Measurements from ENCODE around the gene BBOX1. TPM values are rescaled to one million over a fixed set of nuclear protein-coding genes. Genes with fewer than 3 reads are reported as not detected.
"Not testable (repeated sequence)": the region's sequence is repeated elsewhere in the genome, so short reads cannot be mapped to it uniquely, and the experiment has no call there.

The BBOX1 gene
- total RNA-seq, 1 experiment from 2014 or later = not detected

DNA sequence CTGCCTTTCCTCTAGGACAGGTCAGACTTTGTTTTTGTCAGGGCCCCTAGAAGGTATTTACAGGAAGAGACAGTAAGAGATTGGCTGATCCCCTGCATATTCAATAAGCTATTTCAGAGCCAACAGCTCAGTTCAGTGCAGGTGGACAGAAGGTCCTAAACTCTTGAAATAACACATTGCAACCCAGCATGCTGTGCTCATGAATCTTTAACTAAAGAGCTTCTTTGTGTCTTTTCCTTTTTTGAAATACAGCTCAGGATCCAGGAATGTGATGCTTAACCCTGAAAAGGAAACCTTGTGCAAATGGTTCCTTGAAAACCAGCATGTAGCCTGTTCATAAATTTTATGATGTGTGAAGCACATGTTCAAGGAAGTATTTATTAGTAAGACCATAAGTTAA, 43.9 kb downstream of the BBOX1 start:
- no peak for DNase-seq
- Histone ChIP-seq H3K4me1 (ENCODE audit: low read length) (no peaks in the 10 kb centered on the region), H3K36me3 (ENCODE audit: insufficient read depth, low read length) (no peaks in the 10 kb centered on the region), H3K9me2 (replicated peaks; ENCODE audit: insufficient read depth, low read length) (no peaks in the 10 kb centered on the region), H3K27ac (ENCODE audit: low read length) (no peak overlapping the region), H3K9ac (ENCODE audit: low read length) (no peak overlapping the region), H2AFZ (ENCODE audit: low read length) (no peak overlapping the region), H3K4me3 (ENCODE audit: low read length) (no peak overlapping the region), H3K27me3 (ENCODE audit: low read length) (no peaks in the 10 kb centered on the region), H3K79me2 (ENCODE audit: low read length) (no peaks in the 10 kb centered on the region), H4K20me1 (ENCODE audit: insufficient read depth, low read depth, low read length) (no peaks in the 10 kb centered on the region), H3K4me2 (ENCODE audit: low read depth, low read length, poor library complexity, severe bottlenecking) (no peak overlapping the region), H3K9me3 (ENCODE audit: low read length) (no peaks in the 10 kb centered on the region)

DNA sequence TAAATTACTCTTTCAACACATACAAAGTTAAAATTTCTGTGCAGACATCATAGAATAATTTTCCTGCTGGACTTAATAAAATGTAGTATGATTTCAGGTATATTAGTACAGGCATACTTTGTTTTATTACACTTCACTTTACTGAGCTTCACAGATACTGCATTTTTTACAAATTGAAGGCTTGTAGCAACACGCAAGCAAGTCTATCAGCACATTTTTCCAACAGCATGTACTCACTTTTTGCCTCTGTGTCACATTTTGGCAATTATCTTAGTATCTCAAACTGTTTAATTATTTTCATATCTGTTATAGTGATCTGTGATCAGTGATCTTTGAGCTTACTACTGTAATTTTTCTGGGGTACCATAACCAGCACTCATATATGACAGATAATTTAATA, 44.5 kb downstream of the BBOX1 start:
- Histone ChIP-seq H3K9me2 (replicated peaks; ENCODE audit: insufficient read depth, low read length) (no peaks in the 10 kb centered on the region), H4K20me1 (ENCODE audit: insufficient read depth, low read depth, low read length) (no peaks in the 10 kb centered on the region), H3K27me3 (ENCODE audit: low read length) (no peaks in the 10 kb centered on the region), H3K4me3 (ENCODE audit: low read length) (no peak overlapping the region), H3K79me2 (ENCODE audit: low read length) (no peaks in the 10 kb centered on the region), H2AFZ (ENCODE audit: low read length) (no peak overlapping the region), H3K4me2 (ENCODE audit: low read depth, low read length, poor library complexity, severe bottlenecking) (no peak overlapping the region), H3K9ac (ENCODE audit: low read length) (no peak overlapping the region), H3K4me1 (ENCODE audit: low read length) (no peaks in the 10 kb centered on the region), H3K9me3 (ENCODE audit: low read length) (no peaks in the 10 kb centered on the region), H3K27ac (ENCODE audit: low read length) (no peak overlapping the region), H3K36me3 (ENCODE audit: insufficient read depth, low read length) (no peaks in the 10 kb centered on the region)
- DNase-seq = no peak

DNA sequence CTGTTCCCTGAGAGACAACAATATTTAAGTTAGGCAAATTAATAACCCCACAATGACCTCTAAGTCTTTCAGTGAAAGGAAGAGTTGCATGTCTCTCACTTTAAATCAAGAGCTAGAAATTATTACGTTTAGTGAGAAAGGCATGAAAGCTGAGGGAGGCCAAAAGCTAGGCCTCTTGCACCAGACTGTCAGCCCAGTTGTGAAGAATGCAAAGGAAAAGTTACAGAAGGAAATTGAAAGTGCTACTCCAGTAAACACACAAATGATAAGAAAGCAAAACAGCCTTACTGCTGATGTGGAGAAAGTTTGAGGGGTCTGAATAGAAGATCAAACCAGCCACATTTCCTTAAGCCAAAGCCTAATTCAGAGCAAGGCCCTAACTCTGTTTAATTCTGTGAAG, 45.0 kb downstream of the BBOX1 start:
- no peak overlapping the region for H3K4me3 ChIP-seq (ENCODE audit: low read length)
- no peaks in the 10 kb centered on the region for H3K79me2 ChIP-seq (ENCODE audit: low read length)
- no peak overlapping the region for H3K4me2 ChIP-seq (ENCODE audit: low read depth, low read length, poor library complexity, severe bottlenecking)
- no peak overlapping the region for H3K9ac ChIP-seq (ENCODE audit: low read length)
- no peak overlapping the region for H2AFZ ChIP-seq (ENCODE audit: low read length)
- no peaks in the 10 kb centered on the region for H4K20me1 ChIP-seq (ENCODE audit: insufficient read depth, low read depth, low read length)
- no peaks in the 10 kb centered on the region for H3K27me3 ChIP-seq (ENCODE audit: low read length)
- no peaks in the 10 kb centered on the region for H3K4me1 ChIP-seq (ENCODE audit: low read length)
- no peaks in the 10 kb centered on the region for H3K9me3 ChIP-seq (ENCODE audit: low read length)
- no peak for DNase-seq
- no peak overlapping the region for H3K27ac ChIP-seq (ENCODE audit: low read length)
- no peaks in the 10 kb centered on the region for H3K9me2 ChIP-seq (replicated peaks; ENCODE audit: insufficient read depth, low read length)
- H3K36me3 ChIP-seq (ENCODE audit: insufficient read depth, low read length) = no peaks in the 10 kb centered on the region

DNA sequence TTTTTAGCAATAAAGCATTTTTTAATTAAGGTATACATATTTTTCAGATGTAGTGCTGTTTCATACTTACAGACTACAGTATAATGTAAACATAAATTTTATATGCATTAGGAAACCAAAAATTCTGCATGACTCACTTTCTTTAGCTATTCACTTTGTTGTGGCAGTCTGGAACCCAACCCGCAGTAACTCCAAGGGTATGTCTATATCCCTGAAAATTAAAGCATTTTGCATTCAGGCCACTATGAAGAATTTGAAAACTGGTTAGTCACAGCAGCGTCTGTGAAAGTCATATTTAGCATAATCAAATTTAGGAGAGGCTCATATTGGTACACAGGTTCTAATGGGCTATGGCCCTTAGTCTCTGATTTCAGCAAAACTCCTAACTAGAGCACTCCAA, 46.8 kb downstream of the BBOX1 start:
- H3K27me3 ChIP-seq (ENCODE audit: low read length) = no peaks in the 10 kb centered on the region
- H3K9me3 ChIP-seq (ENCODE audit: low read length) = no peaks in the 10 kb centered on the region
- H2AFZ ChIP-seq (ENCODE audit: low read length) = no peak overlapping the region
- H3K79me2 ChIP-seq (ENCODE audit: low read length) = no peaks in the 10 kb centered on the region
- H3K4me1 ChIP-seq (ENCODE audit: low read length) = no peaks in the 10 kb centered on the region
- no peaks in the 10 kb centered on the region for H4K20me1 ChIP-seq (ENCODE audit: insufficient read depth, low read depth, low read length)
- H3K9me2 ChIP-seq (replicated peaks; ENCODE audit: insufficient read depth, low read length) = no peaks in the 10 kb centered on the region
- no peak overlapping the region for H3K4me2 ChIP-seq (ENCODE audit: low read depth, low read length, poor library complexity, severe bottlenecking)
- no peak overlapping the region for H3K9ac ChIP-seq (ENCODE audit: low read length)
- no peak for DNase-seq
- H3K4me3 ChIP-seq (ENCODE audit: low read length) = no peak overlapping the region
- no peak overlapping the region for H3K27ac ChIP-seq (ENCODE audit: low read length)
- no peaks in the 10 kb centered on the region for H3K36me3 ChIP-seq (ENCODE audit: insufficient read depth, low read length)

DNA sequence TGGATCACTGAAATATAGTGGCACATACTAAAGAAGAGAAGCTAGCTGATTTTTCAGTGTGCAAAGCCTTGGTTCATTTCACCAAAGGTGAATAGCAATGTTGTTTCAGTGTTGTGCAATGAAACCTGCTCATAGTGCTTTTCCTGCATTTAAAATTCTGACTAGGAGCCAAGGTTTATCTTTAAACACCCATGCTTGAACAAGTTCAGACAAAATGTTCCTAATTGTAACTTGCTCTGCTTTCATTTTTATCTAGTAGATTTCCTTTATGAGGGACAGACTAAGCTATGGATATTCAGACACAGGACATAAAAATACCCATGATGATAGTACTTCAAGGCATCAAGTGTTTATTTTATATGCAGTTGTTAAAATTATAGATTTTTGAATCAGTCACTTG, 47.7 kb downstream of the BBOX1 start:
- H4K20me1 ChIP-seq (ENCODE audit: insufficient read depth, low read depth, low read length) = no peaks in the 10 kb centered on the region
- no peaks in the 10 kb centered on the region for H3K79me2 ChIP-seq (ENCODE audit: low read length)
- H3K4me3 ChIP-seq (ENCODE audit: low read length) = no peak overlapping the region
- no peak overlapping the region for H3K9ac ChIP-seq (ENCODE audit: low read length)
- H3K4me2 ChIP-seq (ENCODE audit: low read depth, low read length, poor library complexity, severe bottlenecking) = no peak overlapping the region
- no peak overlapping the region for H3K27ac ChIP-seq (ENCODE audit: low read length)
- H3K27me3 ChIP-seq (ENCODE audit: low read length) = no peaks in the 10 kb centered on the region
- DNase-seq = no peak
- no peaks in the 10 kb centered on the region for H3K9me2 ChIP-seq (replicated peaks; ENCODE audit: insufficient read depth, low read length)
- H3K4me1 ChIP-seq (ENCODE audit: low read length) = no peaks in the 10 kb centered on the region
- H2AFZ ChIP-seq (ENCODE audit: low read length) = no peak overlapping the region
- H3K9me3 ChIP-seq (ENCODE audit: low read length) = no peaks in the 10 kb centered on the region
- H3K36me3 ChIP-seq (ENCODE audit: insufficient read depth, low read length) = no peaks in the 10 kb centered on the region

DNA sequence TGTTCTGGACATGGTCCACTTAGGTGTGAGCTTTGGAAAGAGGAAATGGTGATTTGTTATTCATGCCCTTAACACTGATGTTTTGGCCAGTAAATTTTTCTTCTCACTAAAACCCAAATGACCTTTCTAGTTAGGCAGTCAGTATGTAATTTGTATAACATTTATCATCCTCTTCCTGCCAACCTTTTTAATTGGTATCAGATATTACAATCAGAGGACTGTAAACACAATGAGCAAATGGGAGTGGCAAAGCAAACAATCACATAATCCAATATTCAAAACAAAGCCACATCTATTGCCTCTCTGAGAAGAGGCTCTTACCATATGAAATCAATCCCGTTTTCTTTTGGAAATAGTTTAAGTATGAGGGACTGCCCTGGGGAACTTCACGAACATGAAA, 49.1 kb downstream of the BBOX1 start:
- Histone ChIP-seq H2AFZ (ENCODE audit: low read length) (no peak overlapping the region), H3K4me3 (ENCODE audit: low read length) (no peak overlapping the region), H3K9ac (ENCODE audit: low read length) (no peak overlapping the region), H3K36me3 (ENCODE audit: insufficient read depth, low read length) (no peaks in the 10 kb centered on the region), H3K27ac (ENCODE audit: low read length) (no peak overlapping the region), H4K20me1 (ENCODE audit: insufficient read depth, low read depth, low read length) (no peaks in the 10 kb centered on the region), H3K9me3 (ENCODE audit: low read length) (no peaks in the 10 kb centered on the region), H3K4me2 (ENCODE audit: low read depth, low read length, poor library complexity, severe bottlenecking) (no peak overlapping the region), H3K4me1 (ENCODE audit: low read length) (no peaks in the 10 kb centered on the region), H3K9me2 (replicated peaks; ENCODE audit: insufficient read depth, low read length) (no peaks in the 10 kb centered on the region), H3K79me2 (ENCODE audit: low read length) (no peaks in the 10 kb centered on the region), H3K27me3 (ENCODE audit: low read length) (no peaks in the 10 kb centered on the region)
- DNase-seq = no peak

DNA sequence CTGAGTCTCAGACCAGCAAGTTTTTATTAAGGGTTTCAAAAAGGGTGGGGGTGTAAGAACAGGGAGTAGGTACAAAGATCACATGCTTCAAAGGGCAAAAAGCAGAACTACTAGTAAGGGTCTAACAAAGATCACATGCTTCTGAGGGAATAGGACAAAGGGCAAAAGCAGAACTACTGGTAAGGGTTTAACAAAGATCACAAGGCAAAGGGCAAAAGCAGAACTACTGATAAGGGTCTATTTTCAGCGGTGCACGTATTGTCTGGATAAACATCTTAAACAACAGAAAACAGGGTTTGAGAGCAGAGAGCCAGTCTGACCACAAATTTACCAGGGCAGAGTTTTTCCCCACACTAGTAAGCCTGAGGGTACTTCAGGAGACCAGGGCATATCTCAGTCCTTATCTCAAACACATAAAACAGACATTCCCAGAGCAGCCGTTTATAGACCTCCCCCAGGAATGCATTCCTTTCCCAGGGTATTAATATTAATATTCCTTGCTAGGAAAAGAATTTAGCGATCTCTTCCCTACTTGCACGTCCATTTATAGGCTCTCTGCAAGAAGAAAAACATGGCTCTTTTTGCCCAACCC, 49.8 kb downstream of the BBOX1 start:
- H2AFZ ChIP-seq (ENCODE audit: low read length); H3K9me3 ChIP-seq (ENCODE audit: low read length); H3K4me1 ChIP-seq (ENCODE audit: low read length); H3K9ac ChIP-seq (ENCODE audit: low read length); H4K20me1 ChIP-seq (ENCODE audit: insufficient read depth, low read depth, low read length); H3K4me3 ChIP-seq (ENCODE audit: low read length); H3K4me2 ChIP-seq (ENCODE audit: low read depth, low read length, poor library complexity, severe bottlenecking); H3K9me2 ChIP-seq (replicated peaks; ENCODE audit: insufficient read depth, low read length); H3K79me2 ChIP-seq (ENCODE audit: low read length); H3K36me3 ChIP-seq (ENCODE audit: insufficient read depth, low read length); H3K27ac ChIP-seq (ENCODE audit: low read length); DNase-seq; H3K27me3 ChIP-seq (ENCODE audit: low read length): not testable (repeated sequence)

DNA sequence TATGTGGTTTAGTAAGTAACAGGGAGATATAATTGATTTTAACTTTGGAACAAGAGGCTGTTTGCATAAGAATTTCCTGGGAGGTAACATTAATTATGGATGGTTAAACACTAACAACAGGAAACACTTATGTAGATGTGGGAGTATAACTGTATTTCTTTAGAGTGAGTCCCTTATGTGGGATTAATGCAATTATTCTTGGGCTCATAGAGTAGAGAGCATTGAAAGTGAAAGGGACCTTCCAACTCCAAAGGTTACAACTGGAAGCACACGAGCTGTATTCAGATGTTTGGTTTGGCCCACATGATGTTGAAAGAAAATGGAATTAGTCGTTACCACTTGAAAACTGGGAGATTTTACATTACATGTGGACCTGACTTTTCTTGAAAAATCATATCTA, 53.5 kb downstream of the BBOX1 start:
- DNase-seq = no peak
- Histone ChIP-seq H3K4me2 (ENCODE audit: low read depth, low read length, poor library complexity, severe bottlenecking) (no peak overlapping the region), H3K9me2 (replicated peaks; ENCODE audit: insufficient read depth, low read length) (no peaks in the 10 kb centered on the region), H4K20me1 (ENCODE audit: insufficient read depth, low read depth, low read length) (no peaks in the 10 kb centered on the region), H3K27ac (ENCODE audit: low read length) (no peak overlapping the region), H3K27me3 (ENCODE audit: low read length) (no peaks in the 10 kb centered on the region), H3K4me3 (ENCODE audit: low read length) (no peak overlapping the region), H3K9me3 (ENCODE audit: low read length) (no peaks in the 10 kb centered on the region), H3K36me3 (ENCODE audit: insufficient read depth, low read length) (no peaks in the 10 kb centered on the region), H3K4me1 (ENCODE audit: low read length) (no peaks in the 10 kb centered on the region), H3K79me2 (ENCODE audit: low read length) (no peaks in the 10 kb centered on the region), H3K9ac (ENCODE audit: low read length) (no peak overlapping the region), H2AFZ (ENCODE audit: low read length) (no peak overlapping the region)

DNA sequence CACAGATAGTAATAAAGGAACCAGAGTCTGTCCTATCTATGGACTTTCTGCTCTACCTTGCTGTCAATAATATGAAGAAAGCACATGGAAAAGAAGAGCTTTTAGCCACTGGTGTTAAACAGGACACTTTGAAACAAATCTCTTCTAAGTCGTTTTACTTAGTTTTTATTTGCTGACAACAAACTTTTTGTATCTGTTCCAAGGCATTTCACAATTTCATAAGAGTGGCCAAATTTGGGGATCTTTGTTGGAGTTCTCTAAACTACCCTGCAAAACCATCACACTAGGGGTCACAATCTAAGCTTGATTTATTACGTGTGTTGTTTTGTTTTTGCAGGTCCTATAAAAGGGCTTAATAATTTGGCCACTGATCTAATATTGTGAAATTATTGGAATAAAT, 54.4 kb downstream of the BBOX1 start:
- Histone ChIP-seq H3K9me3 (ENCODE audit: low read length) (no peaks in the 10 kb centered on the region), H3K79me2 (ENCODE audit: low read length) (no peaks in the 10 kb centered on the region), H3K4me1 (ENCODE audit: low read length) (no peaks in the 10 kb centered on the region), H3K9me2 (replicated peaks; ENCODE audit: insufficient read depth, low read length) (no peaks in the 10 kb centered on the region), H3K9ac (ENCODE audit: low read length) (no peak overlapping the region), H3K27ac (ENCODE audit: low read length) (no peak overlapping the region), H3K4me3 (ENCODE audit: low read length) (no peak overlapping the region), H3K4me2 (ENCODE audit: low read depth, low read length, poor library complexity, severe bottlenecking) (no peak overlapping the region), H4K20me1 (ENCODE audit: insufficient read depth, low read depth, low read length) (no peaks in the 10 kb centered on the region), H3K36me3 (ENCODE audit: insufficient read depth, low read length) (no peaks in the 10 kb centered on the region), H2AFZ (ENCODE audit: low read length) (no peak overlapping the region), H3K27me3 (ENCODE audit: low read length) (no peaks in the 10 kb centered on the region)
- DNase-seq = no peak

All from Karpas-422 (cell line).